Skeletal muscle cell (primary cell): Measurements from ENCODE around the gene PPM1G.
"Not testable (repeated sequence)": the region's sequence is repeated elsewhere in the genome, so short reads cannot be mapped to it uniquely, and the experiment has no call there.

Experiments used
- DNase-seq: peaks from one replicate; pipeline ENCODE4 v3.0.0-alpha.2; 2010; ENCODE audit warnings: low read depth
- H3K4me3 ChIP-seq: 2 replicates; pipeline ENCODE4 v1.5.1; 2011; ENCODE audit warnings: low read depth, mild to moderate bottlenecking, control low read depth, low read length, moderate library complexity

PPM1G gene

DNA sequence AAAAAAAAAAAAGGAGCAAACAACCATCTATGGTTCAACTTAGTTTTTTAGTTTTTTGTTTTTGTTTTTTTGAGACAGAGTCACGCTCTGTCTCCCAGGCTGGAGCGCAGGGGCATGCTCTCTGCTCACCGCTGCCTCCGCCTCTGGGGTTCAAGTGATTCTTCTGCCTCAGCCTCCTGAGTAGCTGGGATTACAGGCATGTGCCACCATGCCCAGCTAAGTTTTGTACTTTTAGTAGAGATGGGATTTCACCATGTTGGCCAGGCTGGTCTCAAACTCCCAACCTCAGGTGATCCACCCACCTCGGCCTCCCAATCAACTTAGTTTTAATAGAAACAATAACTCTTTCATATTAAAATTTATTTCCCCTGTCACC lies 56.0 kb downstream of the PPM1G start:
- H3K4me3 ChIP-seq: not testable (repeated sequence)

DNA sequence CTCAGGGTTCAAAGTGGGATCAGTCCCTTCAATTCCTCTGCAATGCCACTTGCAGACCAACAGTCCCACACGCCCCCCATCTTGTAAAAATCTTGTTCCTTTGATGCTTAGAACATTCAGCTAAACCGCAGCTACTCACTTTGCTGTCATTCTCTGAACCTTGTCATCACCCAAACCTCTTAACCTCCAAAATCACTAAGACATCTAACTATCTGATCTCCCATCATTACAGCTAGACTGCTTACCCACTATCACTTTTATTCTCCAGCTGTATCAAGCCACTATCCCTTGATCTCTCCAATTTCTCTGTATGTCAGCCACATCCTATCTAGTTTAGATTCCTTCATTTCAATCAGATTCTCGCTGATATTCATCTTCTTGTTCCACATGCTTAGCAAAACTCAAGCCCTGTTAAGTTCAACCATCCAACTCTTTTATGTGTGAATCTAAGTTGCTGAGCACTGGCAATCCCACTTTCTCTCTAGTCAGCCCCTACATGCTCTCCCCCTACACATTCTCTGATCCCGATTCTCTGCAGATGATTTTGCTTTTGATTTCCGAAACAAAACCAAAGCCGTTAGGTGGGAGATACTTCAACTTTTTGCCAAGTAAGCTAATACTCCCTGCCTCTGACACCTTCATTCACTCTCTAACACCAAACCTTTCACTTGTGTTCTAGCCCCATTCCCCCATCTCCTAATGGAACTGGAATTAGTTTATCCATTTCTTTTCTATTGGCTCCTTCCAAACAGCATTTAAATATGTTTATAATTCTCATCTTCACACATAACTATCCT lies 57.4 kb downstream of the PPM1G start:
- no peak overlapping the region for H3K4me3 ChIP-seq
- no peak for DNase-seq

More for the DNA sequence above, 56.0 kb downstream of the PPM1G start:
- DNase-seq: not testable (repeated sequence)

DNA sequence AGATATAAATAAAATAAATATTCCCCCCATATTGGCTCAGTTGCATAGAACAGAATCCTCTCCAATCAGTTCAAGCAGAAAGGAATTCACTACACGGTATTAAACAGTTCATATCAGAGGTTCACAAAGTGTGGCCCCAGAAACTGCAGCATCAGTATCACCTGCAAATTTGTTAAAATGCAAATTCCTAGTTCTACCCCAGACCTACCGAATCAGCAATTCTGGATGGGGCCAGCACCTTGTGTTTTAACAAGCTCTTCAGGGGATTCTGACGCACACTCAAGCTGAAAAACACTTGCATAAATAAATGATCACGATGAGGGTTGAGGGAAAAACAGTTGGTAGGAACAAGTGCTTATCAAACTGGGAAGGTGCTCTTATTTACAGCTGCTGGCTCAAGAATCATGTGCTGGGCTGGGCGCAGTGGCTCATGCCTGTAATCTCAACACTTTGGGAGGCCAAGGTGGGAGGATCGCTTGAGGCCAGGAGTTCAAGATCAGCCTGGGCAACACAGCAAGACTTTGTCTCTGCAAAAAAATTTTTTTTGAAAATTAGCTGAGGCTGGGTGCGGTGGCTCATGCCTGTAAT lies 59.2 kb downstream of the PPM1G start:
- no peak overlapping the region for H3K4me3 ChIP-seq
- DNase-seq: no peak

DNA sequence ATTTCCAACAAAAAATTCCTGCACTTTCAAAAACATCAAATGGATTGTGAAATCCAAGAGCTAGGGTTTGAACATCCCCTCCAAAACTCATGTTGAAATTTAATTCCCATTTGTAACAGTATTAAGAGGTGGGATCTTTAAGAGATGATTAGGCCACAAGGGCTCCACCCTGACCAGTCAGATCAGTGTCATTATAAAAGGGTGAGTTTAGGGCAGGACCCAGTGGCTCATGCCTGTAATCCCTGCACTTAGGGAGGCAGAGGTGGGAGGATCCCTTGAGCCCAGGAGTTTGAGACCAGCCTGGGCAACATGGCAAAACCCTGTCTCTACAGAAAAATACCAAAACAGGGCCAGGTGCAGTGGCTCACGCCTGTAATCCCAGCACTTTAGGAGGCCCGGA lies 61.8 kb downstream of the PPM1G start:
- no peak overlapping the region for H3K4me3 ChIP-seq
- DNase-seq: no peak

DNA sequence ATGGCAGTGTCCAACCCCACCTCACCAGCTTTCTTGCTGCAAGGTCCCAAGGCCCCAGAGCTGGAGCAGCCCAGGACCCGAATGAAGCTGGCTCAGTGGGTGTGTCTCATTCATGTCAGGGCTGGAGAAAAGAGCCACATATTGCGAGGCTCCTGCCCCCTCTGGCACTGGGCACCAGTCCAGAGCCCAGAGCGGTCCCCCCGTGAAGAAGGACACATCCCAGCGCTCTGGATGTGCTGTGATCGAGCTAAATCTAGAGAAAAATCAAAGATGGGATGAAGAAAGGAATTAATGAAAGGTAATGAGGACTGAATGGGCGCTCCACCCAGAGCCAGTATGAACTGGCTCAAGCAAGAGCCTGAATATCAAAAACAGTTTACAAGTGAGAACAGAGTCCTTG lies 73.2 kb downstream of the PPM1G start:
- H3K4me3 ChIP-seq: no peak overlapping the region
- no peak for DNase-seq

DNA sequence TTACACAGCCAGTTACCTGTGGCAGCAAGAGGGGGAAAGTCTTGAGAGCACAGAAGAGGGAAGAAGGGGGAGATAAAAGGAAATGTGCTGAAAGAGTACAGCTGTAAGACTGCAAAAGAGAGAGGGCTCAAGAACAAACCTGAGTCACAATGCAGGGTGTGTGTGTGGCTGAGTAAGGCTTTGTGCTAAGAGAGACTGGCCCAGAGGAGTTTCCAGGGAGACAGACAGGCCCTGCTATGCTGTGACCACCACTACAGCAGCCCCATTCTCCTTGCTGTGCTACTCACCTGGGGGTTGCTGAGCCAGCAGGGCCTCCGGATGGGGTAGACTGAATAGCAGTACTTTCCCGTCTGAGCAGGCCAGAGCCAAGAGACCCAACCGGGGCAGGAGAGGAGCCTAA lies 74.1 kb downstream of the PPM1G start:
- H3K4me3 ChIP-seq: no peak overlapping the region
- DNase-seq: no peak
